ENCODE data around the gene NMB. TPM values are rescaled to one million over a fixed set of nuclear protein-coding genes. Genes with fewer than 3 reads are reported as not detected.

NMB gene
- total and polyA plus RNA-seq, 4 donors, result 13.0 to 29.7 (median 20.2) TPM

DNA sequence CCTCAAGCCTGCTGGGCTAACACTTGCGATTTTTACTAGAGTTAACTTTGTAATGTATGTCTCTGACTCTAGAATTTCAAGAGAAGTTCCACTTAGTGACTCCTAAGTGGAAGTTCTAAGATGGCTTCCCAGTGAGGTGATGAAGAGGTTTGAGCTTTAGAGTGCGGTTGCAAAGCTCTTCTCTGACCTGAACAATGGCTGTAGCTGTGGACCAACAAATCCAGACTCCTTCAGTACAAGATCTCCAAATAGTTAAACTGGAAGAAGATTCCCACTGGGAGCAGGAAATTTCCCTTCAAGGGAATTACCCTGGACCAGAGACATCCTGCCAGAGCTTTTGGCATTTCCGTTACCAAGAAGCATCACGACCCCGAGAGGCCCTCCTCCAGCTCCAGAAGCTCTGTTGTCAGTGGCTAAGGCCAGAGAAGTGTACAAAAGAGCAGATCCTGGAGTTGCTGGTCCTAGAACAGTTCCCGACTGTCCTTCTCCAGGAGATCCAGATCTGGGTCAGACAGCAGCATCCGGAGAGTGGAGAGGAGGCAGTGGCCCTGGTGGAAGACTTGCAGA, 26.2 kb downstream of the NMB start:
- H3K27ac ChIP-seq (ENCODE audit: low read depth, low read length), result peak overlapping the region; percentile 73
- WGBS (ENCODE audit: insufficient coverage), result 77% methylated on average over 5 of the region's 7 CpGs

DNA sequence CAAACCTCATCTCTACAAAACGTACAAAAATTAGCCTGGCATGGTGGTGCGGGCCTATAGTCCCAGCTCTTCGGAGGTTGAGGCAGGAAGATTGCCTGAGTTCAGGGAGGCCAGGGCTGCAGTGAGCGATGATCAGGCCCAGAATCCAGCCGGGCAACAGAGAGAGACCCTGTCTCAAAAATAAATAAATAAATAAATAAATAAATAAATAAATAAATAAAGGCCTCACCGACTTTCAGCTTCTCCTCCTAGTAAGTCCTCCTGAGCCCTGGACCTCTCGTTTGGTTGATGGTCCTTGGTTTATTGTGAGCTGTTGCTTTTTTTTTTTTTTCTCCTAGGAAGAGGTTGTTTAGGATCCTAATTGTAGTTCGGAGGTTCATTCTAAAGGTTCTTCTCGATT, 29.0 kb downstream of the NMB start:
- H3K27ac ChIP-seq (ENCODE audit: low read depth, low read length), result no peak overlapping the region
- peaks cover 22% of the 10 kb centered on the region for H3K36me3 ChIP-seq (ENCODE audit: control insufficient read depth, insufficient read depth, low read length)
- H3K4me3 ChIP-seq (ENCODE audit: low read depth, low read length), result no peak overlapping the region
- WGBS (ENCODE audit: insufficient coverage), result 100% methylated on average over 4 of the region's 9 CpGs
- no peak for DNase-seq (ENCODE audit: low read depth in 4 of 6, low spot score in 6 of 6)
- no peaks in the 10 kb centered on the region for H3K9me3 ChIP-seq (ENCODE audit: control insufficient read depth, insufficient read depth, low read length)
- no peaks in the 10 kb centered on the region for H3K27me3 ChIP-seq (ENCODE audit: control insufficient read depth, insufficient read depth, low read length)
- peaks cover 23% of the 10 kb centered on the region for H3K4me1 ChIP-seq (ENCODE audit: control insufficient read depth, insufficient read depth, low read length)

More for the DNA sequence above, 26.2 kb downstream of the NMB start:
- H3K4me1 ChIP-seq (ENCODE audit: control insufficient read depth, insufficient read depth, low read length), result peaks cover 23% of the 10 kb centered on the region
- H3K9me3 ChIP-seq (ENCODE audit: control insufficient read depth, insufficient read depth, low read length), result no peaks in the 10 kb centered on the region
- peaks cover 14% of the 10 kb centered on the region for H3K36me3 ChIP-seq (ENCODE audit: control insufficient read depth, insufficient read depth, low read length)
- no peak for DNase-seq (ENCODE audit: low read depth in 4 of 6, low spot score in 6 of 6)
- no peaks in the 10 kb centered on the region for H3K27me3 ChIP-seq (ENCODE audit: control insufficient read depth, insufficient read depth, low read length)
- H3K4me3 ChIP-seq (ENCODE audit: low read depth, low read length), result peak overlapping the region; percentile 85

- no peaks in the 10 kb centered on the region for H3K27me3 ChIP-seq (ENCODE audit: control insufficient read depth, insufficient read depth, low read length)
- DNase-seq (ENCODE audit: low read depth in 4 of 6, low spot score in 6 of 6), result no peak
- 100% methylated on average over 1 of the region's 2 CpGs for WGBS (ENCODE audit: insufficient coverage)
- peaks cover 46% of the 10 kb centered on the region for H3K36me3 ChIP-seq (ENCODE audit: control insufficient read depth, insufficient read depth, low read length)
- peaks cover 3% of the 10 kb centered on the region for H3K4me1 ChIP-seq (ENCODE audit: control insufficient read depth, insufficient read depth, low read length)
- no peak overlapping the region for H3K4me3 ChIP-seq (ENCODE audit: low read depth, low read length)
- no peak overlapping the region for H3K27ac ChIP-seq (ENCODE audit: low read depth, low read length)
- H3K9me3 ChIP-seq (ENCODE audit: control insufficient read depth, insufficient read depth, low read length), result peaks cover 14% of the 10 kb centered on the region
Observed at GRCh38 chr15:84625123-84625522, 32.9 kb downstream of the NMB start.

DNA sequence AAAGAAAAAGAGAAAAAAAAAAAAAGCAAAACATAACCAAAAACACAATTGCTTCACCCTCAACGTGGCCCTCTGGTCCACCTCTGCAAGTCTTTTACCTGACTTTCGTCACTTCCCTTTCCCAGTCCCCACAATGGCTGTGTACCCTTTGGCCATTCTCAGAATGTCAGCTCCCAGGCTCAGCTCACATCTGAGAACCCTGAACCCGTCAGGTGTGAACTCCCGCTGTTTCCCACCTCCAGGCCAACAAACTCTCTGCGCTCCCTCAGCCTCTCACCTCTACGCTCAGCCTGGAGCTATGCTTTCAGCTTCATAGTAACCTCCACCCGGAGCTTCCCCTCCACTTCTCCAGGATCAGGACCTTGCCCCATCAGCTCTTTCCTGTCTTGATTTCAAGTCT, 33.6 kb downstream of the NMB start:
- 92% methylated on average over 6 of the region's 7 CpGs for WGBS (ENCODE audit: insufficient coverage)
- Histone ChIP-seq H3K27ac (ENCODE audit: low read depth, low read length) (no peak overlapping the region), H3K27me3 (ENCODE audit: control insufficient read depth, insufficient read depth, low read length) (no peaks in the 10 kb centered on the region), H3K36me3 (ENCODE audit: control insufficient read depth, insufficient read depth, low read length) (peaks cover 46% of the 10 kb centered on the region), H3K4me1 (ENCODE audit: control insufficient read depth, insufficient read depth, low read length) (no peaks in the 10 kb centered on the region), H3K9me3 (ENCODE audit: control insufficient read depth, insufficient read depth, low read length) (peaks cover 14% of the 10 kb centered on the region), H3K4me3 (ENCODE audit: low read depth, low read length) (no peak overlapping the region)
- DNase-seq (ENCODE audit: low read depth in 4 of 6, low spot score in 6 of 6), result no peak

GRCh38 chr15:84621358-84621979, 36.5 kb downstream of the NMB start:
- peaks cover 14% of the 10 kb centered on the region for H3K9me3 ChIP-seq (ENCODE audit: control insufficient read depth, insufficient read depth, low read length)
- no peaks in the 10 kb centered on the region for H3K4me1 ChIP-seq (ENCODE audit: control insufficient read depth, insufficient read depth, low read length)
- no peaks in the 10 kb centered on the region for H3K27me3 ChIP-seq (ENCODE audit: control insufficient read depth, insufficient read depth, low read length)
- WGBS (ENCODE audit: insufficient coverage), result 98% methylated on average over 10 of the region's 17 CpGs
- H3K36me3 ChIP-seq (ENCODE audit: control insufficient read depth, insufficient read depth, low read length), result peaks cover 49% of the 10 kb centered on the region
- H3K4me3 ChIP-seq (ENCODE audit: low read depth, low read length), result no peak overlapping the region
- H3K27ac ChIP-seq (ENCODE audit: low read depth, low read length), result no peak overlapping the region
- no peak for DNase-seq (ENCODE audit: low read depth in 4 of 6, low spot score in 6 of 6)

- no peak overlapping the region for H3K27ac ChIP-seq (ENCODE audit: low read depth, low read length)
- H3K36me3 ChIP-seq (ENCODE audit: control insufficient read depth, insufficient read depth, low read length), result peaks cover 49% of the 10 kb centered on the region
- H3K27me3 ChIP-seq (ENCODE audit: control insufficient read depth, insufficient read depth, low read length), result no peaks in the 10 kb centered on the region
- H3K4me1 ChIP-seq (ENCODE audit: control insufficient read depth, insufficient read depth, low read length), result no peaks in the 10 kb centered on the region
- H3K9me3 ChIP-seq (ENCODE audit: control insufficient read depth, insufficient read depth, low read length), result peaks cover 14% of the 10 kb centered on the region
- H3K4me3 ChIP-seq (ENCODE audit: low read depth, low read length), result no peak overlapping the region
- no peak for DNase-seq (ENCODE audit: low read depth in 4 of 6, low spot score in 6 of 6)
- WGBS (ENCODE audit: insufficient coverage), result 100% methylated on average over 4 of the region's 8 CpGs
Observed at GRCh38 chr15:84620626-84621025, 37.4 kb downstream of the NMB start.

- 94% methylated on average over 2 of the region's 3 CpGs for WGBS (ENCODE audit: insufficient coverage)
- peaks cover 7% of the 10 kb centered on the region for H3K9me3 ChIP-seq (ENCODE audit: control insufficient read depth, insufficient read depth, low read length)
- H3K4me3 ChIP-seq (ENCODE audit: low read depth, low read length), result no peak overlapping the region
- no peaks in the 10 kb centered on the region for H3K27me3 ChIP-seq (ENCODE audit: control insufficient read depth, insufficient read depth, low read length)
- H3K27ac ChIP-seq (ENCODE audit: low read depth, low read length), result no peak overlapping the region
- peaks cover 29% of the 10 kb centered on the region for H3K36me3 ChIP-seq (ENCODE audit: control insufficient read depth, insufficient read depth, low read length)
- DNase-seq (ENCODE audit: low read depth in 4 of 6, low spot score in 6 of 6), result no peak
- H3K4me1 ChIP-seq (ENCODE audit: control insufficient read depth, insufficient read depth, low read length), result no peaks in the 10 kb centered on the region
Observed at GRCh38 chr15:84616235-84616634, 41.8 kb downstream of the NMB start.

- no peaks in the 10 kb centered on the region for H3K4me1 ChIP-seq (ENCODE audit: control insufficient read depth, insufficient read depth, low read length)
- H3K4me3 ChIP-seq (ENCODE audit: low read depth, low read length), result no peak overlapping the region
- H3K27ac ChIP-seq (ENCODE audit: low read depth, low read length), result no peak overlapping the region
- DNase-seq (ENCODE audit: low read depth in 4 of 6, low spot score in 6 of 6), result no peak
- H3K36me3 ChIP-seq (ENCODE audit: control insufficient read depth, insufficient read depth, low read length), result peaks cover 31% of the 10 kb centered on the region
- 97% methylated on average over 5 of the region's 7 CpGs for WGBS (ENCODE audit: insufficient coverage)
- H3K27me3 ChIP-seq (ENCODE audit: control insufficient read depth, insufficient read depth, low read length), result no peaks in the 10 kb centered on the region
- no peaks in the 10 kb centered on the region for H3K9me3 ChIP-seq (ENCODE audit: control insufficient read depth, insufficient read depth, low read length)
Observed at GRCh38 chr15:84611631-84612030, 46.4 kb downstream of the NMB start.

DNA sequence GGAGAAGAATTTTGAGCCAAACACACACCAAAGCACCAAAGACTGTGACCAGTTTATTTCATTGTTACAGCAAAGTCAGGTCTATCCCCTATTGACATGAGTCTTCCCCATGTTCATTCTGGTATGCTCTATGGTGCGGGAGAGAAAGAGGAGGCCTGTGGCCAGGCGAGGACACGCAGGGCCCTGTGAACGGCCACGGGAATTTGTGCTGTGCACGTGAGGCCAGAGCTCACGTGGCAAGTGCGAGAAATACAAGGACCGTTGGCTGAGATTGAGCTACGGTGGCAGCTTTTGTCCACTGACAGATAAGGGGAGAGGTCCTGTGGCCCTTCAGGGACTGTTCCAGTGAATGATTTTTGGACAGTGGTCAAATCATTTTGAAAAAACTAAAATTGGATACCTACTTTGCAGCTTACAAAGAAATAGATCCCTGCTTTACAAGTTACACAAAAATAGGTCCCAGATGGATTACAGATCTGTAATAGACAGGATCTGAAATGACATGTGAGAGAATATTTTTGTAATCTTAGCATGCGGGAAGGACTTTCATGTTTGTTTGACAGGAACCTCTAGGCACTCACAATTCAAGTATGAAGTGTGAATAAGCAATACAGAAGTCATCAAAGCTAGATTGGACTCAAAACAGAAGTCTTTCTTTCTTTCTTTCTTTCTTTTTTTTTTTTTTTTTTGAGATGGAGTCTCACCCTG, 48.0 kb downstream of the NMB start:
- DNase-seq (ENCODE audit: low read depth in 4 of 6, low spot score in 6 of 6), result no peak
- Histone ChIP-seq H3K9me3 (ENCODE audit: control insufficient read depth, insufficient read depth, low read length) (no peaks in the 10 kb centered on the region), H3K27ac (ENCODE audit: low read depth, low read length) (no peak overlapping the region), H3K27me3 (ENCODE audit: control insufficient read depth, insufficient read depth, low read length) (no peaks in the 10 kb centered on the region), H3K4me3 (ENCODE audit: low read depth, low read length) (no peak overlapping the region), H3K4me1 (ENCODE audit: control insufficient read depth, insufficient read depth, low read length) (no peaks in the 10 kb centered on the region), H3K36me3 (ENCODE audit: control insufficient read depth, insufficient read depth, low read length) (peaks cover 30% of the 10 kb centered on the region)
- WGBS (ENCODE audit: insufficient coverage), result 88% methylated on average over 10 of the region's 11 CpGs
